Body of pancreas (tissue), 4 donors: ENCODE data around the gene GPC4. TPM values are rescaled to one million over a fixed set of nuclear protein-coding genes. Genes with fewer than 3 reads are reported as not detected.
"Not testable (repeated sequence)": the region's sequence is repeated elsewhere in the genome, so short reads cannot be mapped to it uniquely, and the experiment has no call there.

Experiments used
- ATAC-seq: fragments of 150-250 bp; one replicate; pipeline ENCODE4 v1.9.1; 2016
- DNase-seq, 4 donors: peaks; one replicate each; pipeline ENCODE4 v3.0.0-alpha.2; 2019
- H3K27ac ChIP-seq, 4 donors: fragments of 200-600 bp; sonication (generic); 1 replicate in 3 of 4; 2 replicates in 1 of 4; pipeline versions ENCODE4 v1.5.1 to v1.6.1; 2016 to 2019; ENCODE audit warnings: mild to moderate bottlenecking in 1 of 4, mixed read lengths in 1 of 4, moderate library complexity in 1 of 4
- H3K27me3 ChIP-seq, 2 donors: fragments of 200-600 bp; sonication (generic); one replicate each; pipeline ENCODE4 v1.6.0; 2016; ENCODE audit warnings: mild to moderate bottlenecking in 1 of 2
- H3K36me3 ChIP-seq, 2 donors: fragments of 200-600 bp; sonication (generic); replicated peaks in 1 of 2; 2 replicates each; pipeline ENCODE4 v1.5.1; 2016; ENCODE audit warnings: low read depth in 2 of 2; ENCODE audit not compliant: insufficient read depth in 1 of 2
- H3K4me1 ChIP-seq: fragments of 200-600 bp; sonication (generic); one replicate; pipeline ENCODE4 v1.6.0; 2016
- H3K4me3 ChIP-seq, 2 donors: fragments of 200-600 bp; sonication (generic); 1 replicate in 1 of 2; 2 replicates in 1 of 2; pipeline ENCODE4 v1.5.1; 2016 to 2019
- H3K9me3 ChIP-seq, 3 donors: fragments of 200-600 bp; sonication (generic); 1 replicate in 2 of 3; 2 replicates in 1 of 3; pipeline ENCODE4 v1.5.1; 2016
- POLR2A ChIP-seq, 3 donors: fragments of 450-650 bp; IDR thresholded peaks; one replicate each; pipeline ENCODE4 v1.6.1; 2016; ENCODE audit warnings: antibody characterized with exemption in 3 of 3, mild to moderate bottlenecking in 2 of 3
- WGBS, 2 donors: methylation state at CpG; one replicate each; pipeline ENCODE4 v1.1.5; 2017; 5-methylcytosine and 5-hydroxymethylcytosine counted together
- intact Hi-C: fragments of 100-400 bp; cut with DNase I; formaldehyde crosslinking; loops from one replicate; pipeline ENCODE4 v1.15.1; 2023
- total RNA-seq, 2 donors: library from RNA; depleted of rRNA; stranded (reverse); fragments of >200 nt; gene quantifications; one replicate each; pipeline ENCODE4 v1.1.0, GENCODE V29; 2016
- TF ChIP-seq, protein P1 (sequence below), 7 experiments: fragments of 450-650 bp in 4 of 7; fragments of 200-600 bp in 3 of 7; sonication (generic) in 3 of 7; IDR thresholded peaks; one replicate each; pipeline ENCODE4 v1.5.1; 2016 to 2019; ENCODE audit warnings: antibody characterized with exemption in 7 of 7

GPC4 gene
- total RNA-seq, 2 donors from 2014 or later = 9.3 to 11.2 TPM

DNA sequence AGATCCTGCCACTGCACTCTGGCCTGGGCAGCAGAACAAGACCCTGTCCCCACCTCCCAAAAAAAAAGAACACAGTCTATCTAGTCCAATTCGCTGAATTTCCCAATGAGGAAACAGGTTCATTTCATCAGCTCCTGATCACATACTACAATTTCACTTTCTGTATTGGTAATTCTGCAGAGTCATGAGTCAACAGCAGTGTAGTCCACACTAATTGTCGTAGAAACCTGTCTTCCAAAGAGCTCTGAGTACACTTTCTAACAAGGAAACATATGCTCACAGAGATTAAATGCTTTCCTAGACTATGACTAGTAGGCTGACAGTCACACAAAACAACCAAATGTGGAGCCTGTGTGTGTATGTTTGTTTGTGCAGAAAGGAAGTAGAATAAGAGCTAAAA, 91.9 kb downstream of the GPC4 start:
- DNase-seq = no peak
- ATAC-seq = no peak
- no peaks in the 10 kb centered on the region for H3K36me3 ChIP-seq

DNA sequence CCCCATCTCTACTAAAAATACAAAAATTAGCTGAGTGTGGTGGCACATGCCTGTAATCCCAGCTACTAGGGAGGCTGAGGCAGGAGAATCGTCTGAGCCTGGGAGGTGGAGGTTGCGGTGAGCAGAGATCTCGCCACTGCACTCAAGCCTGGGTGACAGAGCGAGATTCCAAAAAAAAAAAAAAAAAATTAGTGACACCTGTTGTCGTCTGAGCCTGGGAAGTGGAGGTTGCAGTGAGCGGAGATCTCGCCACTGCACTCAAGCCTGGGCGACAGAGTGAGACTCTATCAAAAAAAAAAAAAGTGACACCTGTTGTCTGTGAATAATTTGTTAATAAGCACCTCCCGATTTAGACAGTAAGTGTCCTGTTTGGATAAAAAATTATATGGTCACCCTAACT, 93.0 kb downstream of the GPC4 start:
- 93 to 98% methylated on average over 6 to 8 of the region's 9 CpGs for WGBS, 2 donors
- H3K9me3 ChIP-seq, H3K4me3 ChIP-seq, H3K27ac ChIP-seq, H3K27me3 ChIP-seq, DNase-seq, H3K36me3 ChIP-seq, intact Hi-C loops, H3K4me1 ChIP-seq, ATAC-seq: not testable (repeated sequence)

More for the DNA sequence above, 91.9 kb downstream of the GPC4 start:
- intact Hi-C loops = no loop called here
- Histone ChIP-seq H3K27me3 (no peaks in the 10 kb centered on the region), H3K27ac (no peak overlapping the region), H3K4me3 (no peak overlapping the region), H3K4me1 (no peaks in the 10 kb centered on the region), H3K9me3 (no peaks in the 10 kb centered on the region)
- WGBS, 2 donors = 51 to 60% methylated on average over 1 to 2 of the region's 2 CpGs
- TF ChIP-seq, protein P1, sequence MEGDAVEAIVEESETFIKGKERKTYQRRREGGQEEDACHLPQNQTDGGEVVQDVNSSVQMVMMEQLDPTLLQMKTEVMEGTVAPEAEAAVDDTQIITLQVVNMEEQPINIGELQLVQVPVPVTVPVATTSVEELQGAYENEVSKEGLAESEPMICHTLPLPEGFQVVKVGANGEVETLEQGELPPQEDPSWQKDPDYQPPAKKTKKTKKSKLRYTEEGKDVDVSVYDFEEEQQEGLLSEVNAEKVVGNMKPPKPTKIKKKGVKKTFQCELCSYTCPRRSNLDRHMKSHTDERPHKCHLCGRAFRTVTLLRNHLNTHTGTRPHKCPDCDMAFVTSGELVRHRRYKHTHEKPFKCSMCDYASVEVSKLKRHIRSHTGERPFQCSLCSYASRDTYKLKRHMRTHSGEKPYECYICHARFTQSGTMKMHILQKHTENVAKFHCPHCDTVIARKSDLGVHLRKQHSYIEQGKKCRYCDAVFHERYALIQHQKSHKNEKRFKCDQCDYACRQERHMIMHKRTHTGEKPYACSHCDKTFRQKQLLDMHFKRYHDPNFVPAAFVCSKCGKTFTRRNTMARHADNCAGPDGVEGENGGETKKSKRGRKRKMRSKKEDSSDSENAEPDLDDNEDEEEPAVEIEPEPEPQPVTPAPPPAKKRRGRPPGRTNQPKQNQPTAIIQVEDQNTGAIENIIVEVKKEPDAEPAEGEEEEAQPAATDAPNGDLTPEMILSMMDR (IDR thresholded peaks at IDR 0.05) = no peak
- TF ChIP-seq POLR2A (IDR thresholded peaks at IDR 0.05) = no peak

DNA sequence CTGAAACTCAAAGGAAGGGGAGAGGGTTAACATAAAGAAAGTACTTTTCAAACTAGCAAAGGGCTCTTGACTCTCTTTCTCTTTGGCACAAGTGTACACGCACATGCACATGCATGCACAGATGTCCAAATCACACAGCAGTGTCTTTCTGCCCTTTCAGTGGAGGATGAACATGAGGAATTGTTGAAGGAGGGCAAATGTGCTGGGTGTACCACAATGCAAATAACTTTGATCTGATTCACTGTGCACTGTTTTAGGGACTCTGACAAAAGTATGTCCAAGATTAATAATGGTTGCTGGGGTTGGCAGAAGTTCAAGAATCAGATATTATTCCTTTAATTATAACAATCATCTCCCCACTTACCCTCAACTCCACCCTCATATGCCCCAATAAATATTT, 93.8 kb downstream of the GPC4 start:
- Histone ChIP-seq H3K27ac (no peak overlapping the region), H3K4me3 (no peak overlapping the region), H3K36me3 (no peaks in the 10 kb centered on the region), H3K4me1 (no peaks in the 10 kb centered on the region), H3K27me3 (no peaks in the 10 kb centered on the region), H3K9me3 (no peaks in the 10 kb centered on the region)
- intact Hi-C loops = no loop called here
- ATAC-seq = no peak
- no peak for TF ChIP-seq POLR2A (IDR thresholded peaks at IDR 0.05)
- TF ChIP-seq, protein P1 (IDR thresholded peaks at IDR 0.05) = no peak
- no peak for DNase-seq
- 92 to 100% methylated on average over 1 of the region's 1 CpG for WGBS, 2 donors

DNA sequence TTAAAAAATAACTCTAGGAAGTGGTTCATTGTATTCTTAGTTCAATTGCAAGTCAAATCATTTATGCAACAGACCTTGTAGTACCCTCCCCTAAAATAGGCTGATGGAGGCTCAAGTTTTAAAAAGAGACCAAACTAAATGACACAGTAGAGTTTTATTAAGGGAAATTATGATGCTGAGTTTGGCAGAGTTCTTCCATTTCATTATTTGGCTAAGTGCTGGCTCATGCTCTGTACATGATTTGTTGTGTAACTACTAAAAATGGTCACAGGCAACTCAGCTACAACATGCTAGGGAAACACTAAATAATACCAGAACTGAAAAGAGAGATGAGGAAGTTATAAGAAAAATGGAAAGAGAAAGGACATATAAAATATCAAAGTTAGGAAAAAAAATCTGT, 101.0 kb downstream of the GPC4 start:
- no peaks in the 10 kb centered on the region for H3K36me3 ChIP-seq
- TF ChIP-seq, protein P1 (IDR thresholded peaks at IDR 0.05) = no peak
- no peak for TF ChIP-seq POLR2A (IDR thresholded peaks at IDR 0.05)
- H3K4me3 ChIP-seq = no peak overlapping the region
- no peaks in the 10 kb centered on the region for H3K9me3 ChIP-seq
- intact Hi-C loops = no loop called here
- no peaks in the 10 kb centered on the region for H3K4me1 ChIP-seq
- H3K27ac ChIP-seq = no peak overlapping the region
- ATAC-seq (no peak), DNase-seq (no peak)
- no peaks in the 10 kb centered on the region for H3K27me3 ChIP-seq

DNA sequence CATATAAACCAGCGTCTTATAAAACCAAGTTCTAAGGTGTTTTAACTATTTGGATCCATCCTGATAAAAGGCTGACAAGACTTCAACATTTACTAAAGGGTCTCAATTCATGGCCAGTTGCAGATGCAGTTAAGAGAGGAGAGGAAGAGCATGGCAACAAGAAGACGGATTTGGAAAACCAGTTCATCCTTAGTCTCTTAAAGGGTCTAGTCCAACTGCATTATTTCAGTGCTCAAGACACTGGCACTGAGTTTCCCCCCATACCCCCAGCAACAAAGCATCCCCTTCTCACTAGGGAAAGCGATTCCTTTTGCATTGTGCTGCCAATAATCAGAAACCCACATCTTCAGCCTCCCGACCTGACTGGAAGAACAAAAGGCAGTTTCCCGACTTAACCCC, 106.8 kb downstream of the GPC4 start:
- Histone ChIP-seq H3K9me3 (no peaks in the 10 kb centered on the region), H3K4me1 (no peaks in the 10 kb centered on the region), H3K27ac (no peak overlapping the region), H3K27me3 (no peaks in the 10 kb centered on the region), H3K36me3 (peaks cover 0 to under 1% of the 10 kb centered on the region in 2 donors), H3K4me3 (no peak overlapping the region)
- DNase-seq (no peak), ATAC-seq (no peak)
- WGBS, 2 donors = 93 to 100% methylated on average over 5 of the region's 5 CpGs
- intact Hi-C loops = no loop called here
- TF ChIP-seq, protein P1 (IDR thresholded peaks at IDR 0.05) = no peak
- no peak for TF ChIP-seq POLR2A (IDR thresholded peaks at IDR 0.05)
